ENCODE data around the gene KRT26.

DNA sequence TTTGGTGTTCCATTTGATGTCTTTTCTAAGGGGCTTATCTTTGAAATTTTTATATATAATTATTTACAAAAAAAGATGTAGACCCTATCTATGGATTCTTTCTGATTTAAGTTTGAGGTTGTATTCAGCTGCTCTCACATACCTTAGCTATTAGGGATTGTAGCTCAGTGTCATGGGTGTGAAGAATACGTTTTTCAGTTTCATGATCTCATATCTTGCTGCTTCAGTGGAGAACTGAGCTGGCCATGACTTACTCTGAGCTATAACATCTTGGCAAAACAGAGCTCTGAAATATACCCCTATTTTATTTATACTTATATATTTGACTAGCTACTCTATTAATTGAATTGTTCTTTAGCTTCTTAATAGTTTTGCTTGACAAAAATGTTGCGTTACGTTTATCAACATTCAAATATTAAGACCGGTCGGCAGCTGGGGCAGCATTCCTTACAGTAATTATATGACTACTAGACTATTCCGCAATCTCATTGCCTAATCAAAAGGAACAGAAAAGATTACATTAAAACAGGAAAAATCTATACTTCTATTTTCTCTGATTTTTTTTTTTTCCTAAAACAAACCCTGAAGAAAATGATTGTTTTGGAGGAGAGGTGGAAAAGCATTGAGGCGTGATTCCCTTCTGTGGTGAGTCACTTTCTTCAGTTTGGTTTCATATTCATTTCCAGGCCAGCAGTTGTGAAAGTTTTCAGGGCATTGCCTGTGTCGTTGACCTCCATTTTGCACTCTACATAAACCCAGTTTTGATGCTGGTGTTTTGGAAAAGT lies 44.4 kb downstream of the KRT26 start:
- TF ChIP-seq, protein P1, sequence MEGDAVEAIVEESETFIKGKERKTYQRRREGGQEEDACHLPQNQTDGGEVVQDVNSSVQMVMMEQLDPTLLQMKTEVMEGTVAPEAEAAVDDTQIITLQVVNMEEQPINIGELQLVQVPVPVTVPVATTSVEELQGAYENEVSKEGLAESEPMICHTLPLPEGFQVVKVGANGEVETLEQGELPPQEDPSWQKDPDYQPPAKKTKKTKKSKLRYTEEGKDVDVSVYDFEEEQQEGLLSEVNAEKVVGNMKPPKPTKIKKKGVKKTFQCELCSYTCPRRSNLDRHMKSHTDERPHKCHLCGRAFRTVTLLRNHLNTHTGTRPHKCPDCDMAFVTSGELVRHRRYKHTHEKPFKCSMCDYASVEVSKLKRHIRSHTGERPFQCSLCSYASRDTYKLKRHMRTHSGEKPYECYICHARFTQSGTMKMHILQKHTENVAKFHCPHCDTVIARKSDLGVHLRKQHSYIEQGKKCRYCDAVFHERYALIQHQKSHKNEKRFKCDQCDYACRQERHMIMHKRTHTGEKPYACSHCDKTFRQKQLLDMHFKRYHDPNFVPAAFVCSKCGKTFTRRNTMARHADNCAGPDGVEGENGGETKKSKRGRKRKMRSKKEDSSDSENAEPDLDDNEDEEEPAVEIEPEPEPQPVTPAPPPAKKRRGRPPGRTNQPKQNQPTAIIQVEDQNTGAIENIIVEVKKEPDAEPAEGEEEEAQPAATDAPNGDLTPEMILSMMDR (IDR thresholded peaks at IDR 0.05) = no peak
- TF ChIP-seq POLR2A (IDR thresholded peaks at IDR 0.05) = no peak
